ENCODE results near the gene ABCB6. TPM values are rescaled to one million over a fixed set of nuclear protein-coding genes. Genes with fewer than 3 reads are reported as not detected.

Gene ABCB6
- total and polyA plus RNA-seq, 5 donors from 2014 or later, result 1.5 to 6.0 (median 1.7) TPM

GRCh38 chr2:219178377-219179175 is 40.2 kb downstream of the ABCB6 start:
- peaks cover 65% of the 10 kb centered on the region for H3K4me1 ChIP-seq (ENCODE audit: control insufficient read depth, insufficient read depth, low read length, poor library complexity, severe bottlenecking)
- no peak for ATAC-seq (ENCODE audit: low read depth in 2 of 2)
- Mint-ChIP-seq H3K4me1 (peaks cover 13 to 80% (median 49%) of the 10 kb centered on the region in 4 donors), H3K4me3 (peak overlapping the region; percentile 91 to 95 (median 94)), H3K27me3 (peaks cover 11% of the 10 kb centered on the region), H3K36me3 (peaks cover 36% of the 10 kb centered on the region), H3K27ac (peak overlapping the region; percentile 87 to 99 (median 94)), H3K9me3 (no peaks in the 10 kb centered on the region)
- H3K27ac ChIP-seq (ENCODE audit: insufficient read depth, low read length, poor library complexity, severe bottlenecking), result peak overlapping the region; percentile 98
- peak overlapping the region; percentile 84 for H3K4me3 ChIP-seq (ENCODE audit: low read depth, low read length)
- no peaks in the 10 kb centered on the region for H3K27me3 ChIP-seq (ENCODE audit: control insufficient read depth, insufficient read depth, low read length)
- peaks cover 54% of the 10 kb centered on the region for H3K36me3 ChIP-seq (ENCODE audit: control insufficient read depth, insufficient read depth, low read length)
- peak; percentile 44 to 52 (median 46) for DNase-seq
- H3K9me3 ChIP-seq (ENCODE audit: control insufficient read depth in 2 of 2, low read length in 2 of 2), result no peaks in the 10 kb centered on the region

- Histone ChIP-seq H3K36me3 (ENCODE audit: control insufficient read depth, insufficient read depth, low read length) (peaks cover 54% of the 10 kb centered on the region), H3K4me3 (ENCODE audit: low read depth, low read length) (peak within 1 kb of the TSS; percentile 84), H3K27ac (ENCODE audit: insufficient read depth, low read length, poor library complexity, severe bottlenecking) (peak within 1 kb of the TSS; percentile 98), H3K4me1 (ENCODE audit: control insufficient read depth, insufficient read depth, low read length, poor library complexity, severe bottlenecking) (peaks cover 65% of the 10 kb centered on the region), H3K9me3 (ENCODE audit: control insufficient read depth in 2 of 2, low read length in 2 of 2) (no peaks in the 10 kb centered on the region), H3K27me3 (ENCODE audit: control insufficient read depth, insufficient read depth, low read length) (no peaks in the 10 kb centered on the region)
- peak within 1 kb of the TSS; percentile 99 for H3K27ac Mint-ChIP-seq
- H3K27me3 Mint-ChIP-seq, result peaks cover 11% of the 10 kb centered on the region
- ATAC-seq (ENCODE audit: low read depth in 2 of 2) (peak; percentile 52 to 66), DNase-seq (peak; percentile 74 to 94 (median 89))
- peaks cover 28% of the 10 kb centered on the region for H3K36me3 Mint-ChIP-seq
- H3K9me3 Mint-ChIP-seq, result no peaks in the 10 kb centered on the region
- H3K4me1 Mint-ChIP-seq, result peaks cover 13 to 80% (median 52%) of the 10 kb centered on the region in 4 donors
- H3K4me3 Mint-ChIP-seq, result peak within 1 kb of the TSS; percentile 94 to 99 (median 95)
Measured at GRCh38 chr2:219177552-219178376, 41.0 kb downstream of the ABCB6 start, which contains the start of gene RETREG2. TSS of gene RETREG2 (plus strand) at chr2:219178275. CDS start at chr2:219178353, 78 bp downstream.

- Histone ChIP-seq H3K9me3 (ENCODE audit: control insufficient read depth in 2 of 2, low read length in 2 of 2) (no peaks in the 10 kb centered on the region), H3K27me3 (ENCODE audit: control insufficient read depth, insufficient read depth, low read length) (no peaks in the 10 kb centered on the region), H3K4me3 (ENCODE audit: low read depth, low read length) (peak within 1 kb of the TSS; percentile 86), H3K4me1 (ENCODE audit: control insufficient read depth, insufficient read depth, low read length, poor library complexity, severe bottlenecking) (peaks cover 62% of the 10 kb centered on the region), H3K27ac (ENCODE audit: insufficient read depth, low read length, poor library complexity, severe bottlenecking) (peak within 1 kb of the TSS; percentile 98), H3K36me3 (ENCODE audit: control insufficient read depth, insufficient read depth, low read length) (peaks cover 54% of the 10 kb centered on the region)
- Mint-ChIP-seq H3K4me1 (peaks cover 13 to 77% (median 55%) of the 10 kb centered on the region in 4 donors), H3K4me3 (peak within 1 kb of the TSS; percentile 89 to 99 (median 94)), H3K36me3 (peaks cover 26% of the 10 kb centered on the region), H3K27me3 (peaks cover 11% of the 10 kb centered on the region), H3K27ac (peak within 1 kb of the TSS; percentile 99), H3K9me3 (no peaks in the 10 kb centered on the region)
- ATAC-seq (ENCODE audit: low read depth in 2 of 2) (peak; percentile 79 to 82), DNase-seq (peak; percentile 84 to 97 (median 89))
Measured at GRCh38 chr2:219176818-219177551, 41.8 kb downstream of the ABCB6 start, which contains the start of gene CNPPD1. TSS of gene CNPPD1 (minus strand) at chr2:219176925. CDS start at chr2:219176828, 97 bp downstream.

- Histone ChIP-seq H3K4me3 (ENCODE audit: low read depth, low read length) (peak overlapping the region; percentile 86), H3K4me1 (ENCODE audit: control insufficient read depth, insufficient read depth, low read length, poor library complexity, severe bottlenecking) (peaks cover 63% of the 10 kb centered on the region), H3K36me3 (ENCODE audit: control insufficient read depth, insufficient read depth, low read length) (peaks cover 51% of the 10 kb centered on the region), H3K9me3 (ENCODE audit: control insufficient read depth in 2 of 2, low read length in 2 of 2) (no peaks in the 10 kb centered on the region), H3K27me3 (ENCODE audit: control insufficient read depth, insufficient read depth, low read length) (no peaks in the 10 kb centered on the region), H3K27ac (ENCODE audit: insufficient read depth, low read length, poor library complexity, severe bottlenecking) (peak overlapping the region; percentile 98)
- no peak for ATAC-seq (ENCODE audit: low read depth in 2 of 2)
- H3K4me1 Mint-ChIP-seq, result peaks cover 15 to 73% (median 51%) of the 10 kb centered on the region in 4 donors
- H3K27me3 Mint-ChIP-seq, result peaks cover 11% of the 10 kb centered on the region
- no peaks in the 10 kb centered on the region for H3K9me3 Mint-ChIP-seq
- H3K27ac Mint-ChIP-seq, result peak overlapping the region; percentile 85 to 99 (median 92)
- peak in 1 of 3 donors; percentile 39 for DNase-seq
- H3K4me3 Mint-ChIP-seq, result peak overlapping the region; percentile 89 to 97 (median 94)
- peaks cover 20% of the 10 kb centered on the region for H3K36me3 Mint-ChIP-seq
Measured at GRCh38 chr2:219175928-219176817, 42.6 kb downstream of the ABCB6 start.

DNA sequence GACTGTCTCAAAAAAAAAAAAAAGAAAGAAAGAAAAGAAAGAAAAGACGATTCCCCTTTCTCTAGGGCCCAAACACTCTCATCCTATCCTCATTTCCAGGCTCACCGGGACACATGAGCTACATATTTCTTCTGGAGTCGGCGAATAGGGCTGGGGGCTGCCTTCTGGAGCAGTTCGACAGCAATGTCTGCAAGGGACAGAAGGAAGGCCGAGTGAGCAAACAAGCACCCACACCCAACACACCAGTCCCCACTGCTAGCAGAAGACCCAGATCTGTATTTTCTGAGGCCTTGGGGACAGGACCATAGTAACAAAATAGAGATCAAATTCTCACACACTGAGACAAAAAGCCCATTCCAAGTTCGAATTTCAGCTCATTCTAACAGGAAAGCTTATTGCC is 43.3 kb downstream of the ABCB6 start:
- peak overlapping the region; percentile 85 to 99 (median 92) for H3K27ac Mint-ChIP-seq
- H3K4me1 Mint-ChIP-seq, result peaks cover 20 to 70% (median 46%) of the 10 kb centered on the region in 4 donors
- H3K4me3 Mint-ChIP-seq, result peak overlapping the region; percentile 89 to 97 (median 94)
- no peaks in the 10 kb centered on the region for H3K9me3 Mint-ChIP-seq
- H3K36me3 Mint-ChIP-seq, result peaks cover 13% of the 10 kb centered on the region
- no peaks in the 10 kb centered on the region for H3K9me3 ChIP-seq (ENCODE audit: control insufficient read depth in 2 of 2, low read length in 2 of 2)
- peaks cover 45% of the 10 kb centered on the region for H3K36me3 ChIP-seq (ENCODE audit: control insufficient read depth, insufficient read depth, low read length)
- H3K27me3 ChIP-seq (ENCODE audit: control insufficient read depth, insufficient read depth, low read length), result no peaks in the 10 kb centered on the region
- DNase-seq (no peak), ATAC-seq (ENCODE audit: low read depth in 2 of 2) (no peak)
- H3K27me3 Mint-ChIP-seq, result peaks cover 11% of the 10 kb centered on the region
- H3K27ac ChIP-seq (ENCODE audit: insufficient read depth, low read length, poor library complexity, severe bottlenecking), result peak overlapping the region; percentile 98
- peak overlapping the region; percentile 86 for H3K4me3 ChIP-seq (ENCODE audit: low read depth, low read length)
- peaks cover 64% of the 10 kb centered on the region for H3K4me1 ChIP-seq (ENCODE audit: control insufficient read depth, insufficient read depth, low read length, poor library complexity, severe bottlenecking)

- peaks cover 20 to 63% (median 40%) of the 10 kb centered on the region in 4 donors for H3K4me1 Mint-ChIP-seq
- no peak overlapping the region for H3K27ac ChIP-seq (ENCODE audit: insufficient read depth, low read length, poor library complexity, severe bottlenecking)
- H3K4me3 ChIP-seq (ENCODE audit: low read depth, low read length), result peak overlapping the region; percentile 30
Measured at GRCh38 chr2:219174801-219175200, 44.0 kb downstream of the ABCB6 start.

More at GRCh38 chr2:219174801-219175200, 44.0 kb downstream of the ABCB6 start:
- peaks cover 38% of the 10 kb centered on the region for H3K36me3 ChIP-seq (ENCODE audit: control insufficient read depth, insufficient read depth, low read length)
- Mint-ChIP-seq H3K9me3 (no peaks in the 10 kb centered on the region), H3K27ac (peak overlapping the region in 2 of 3 donors; percentile 85 to 99), H3K27me3 (peaks cover 11% of the 10 kb centered on the region), H3K36me3 (peaks cover 11% of the 10 kb centered on the region), H3K4me3 (peak overlapping the region; percentile 89 to 97 (median 94))
- no peak for ATAC-seq (ENCODE audit: low read depth in 2 of 2)
- H3K9me3 ChIP-seq (ENCODE audit: control insufficient read depth in 2 of 2, low read length in 2 of 2), result no peaks in the 10 kb centered on the region
- no peak for DNase-seq
- H3K27me3 ChIP-seq (ENCODE audit: control insufficient read depth, insufficient read depth, low read length), result no peaks in the 10 kb centered on the region
- H3K4me1 ChIP-seq (ENCODE audit: control insufficient read depth, insufficient read depth, low read length, poor library complexity, severe bottlenecking), result peaks cover 61% of the 10 kb centered on the region

All from CD4-positive, CD25-positive, alpha-beta regulatory T cell (primary cell).